AG09319 (cell line): ENCODE results near the gene CAPN15.
A peak's percentile ranks its signal among the peaks of the same experiment; 100 is the strongest.

ENCODE experiments used
- DNase-seq: peaks from one replicate; pipeline ENCODE4 v3.0.0-alpha.2; 2010; ENCODE audit warnings: low read depth; ENCODE audit errors: extremely low read depth
- CTCF ChIP-seq: IDR thresholded peaks from 2 replicates; pipeline ENCODE4 v1.5.1; 2011; ENCODE audit warnings: low read depth, mild to moderate bottlenecking, inconsistent platforms, low read length, moderate library complexity

The CAPN15 gene

GRCh38 chr16:546909-547770, 19.6 kb downstream of the CAPN15 start:
- no peak for DNase-seq

GRCh38 chr16:548586-548985, 21.1 kb downstream of the CAPN15 start:
- DNase-seq: no peak
- TF ChIP-seq CTCF: no peak

More at GRCh38 chr16:546909-547770, 19.6 kb downstream of the CAPN15 start:
- TF ChIP-seq CTCF: peak; percentile 45

- no peak; the same call in 1 of the 2 replicates for TF ChIP-seq CTCF
- no peak for DNase-seq
Observed at GRCh38 chr16:549544-550263, 22.2 kb downstream of the CAPN15 start.

- DNase-seq: no peak
- TF ChIP-seq CTCF: no peak
Observed at GRCh38 chr16:551210-551609, 23.7 kb downstream of the CAPN15 start.

GRCh38 chr16:552171-552570, 24.7 kb downstream of the CAPN15 start:
- no peak for TF ChIP-seq CTCF
- no peak for DNase-seq

- DNase-seq: no peak
- no peak for TF ChIP-seq CTCF
Observed at GRCh38 chr16:553601-554296, 26.2 kb downstream of the CAPN15 start.

GRCh38 chr16:554297-554621, 26.7 kb downstream of the CAPN15 start:
- TF ChIP-seq CTCF: no peak
- no peak for DNase-seq
